SK-N-MC (cell line): Measurements from ENCODE around the gene ZNF236.

Experiments
- EZH2 ChIP-seq: fragments of 200-600 bp; sonication (generic); IDR thresholded peaks from one replicate; pipeline ENCODE4 v1.6.1; 2017; ENCODE audit warnings: antibody characterized with exemption
- FOXP2 ChIP-seq: optimal IDR thresholded peaks from 2 replicates; pipeline ENCODE3; 2011; ENCODE audit warnings: mild to moderate bottlenecking, moderate library complexity; ENCODE audit not compliant: insufficient read depth; ENCODE audit errors: extremely low read length, control extremely low read depth
- POLR2AphosphoS5 ChIP-seq: IDR thresholded peaks from 2 replicates; pipeline ENCODE4 v1.6.1; 2012; ENCODE audit warnings: mild to moderate bottlenecking, low read depth, low read length, borderline replicate concordance

GRCh38 chr18:76844742-76845477 is 22.6 kb downstream of the ZNF236 start:
- TF ChIP-seq POLR2AphosphoS5 (no peak), EZH2 (no peak), FOXP2 (no peak)
